Epithelial cell of prostate (primary cell): ENCODE results near the gene TMEM253.

ENCODE experiments used
- DNase-seq: peaks from one replicate; pipeline ENCODE4 v3.0.0-alpha.2; 2011; ENCODE audit warnings: low read depth, low spot score
- H3K27ac ChIP-seq: fragments of 450-650 bp; 2 replicates; pipeline ENCODE4 v1.5.1; 2017; ENCODE audit warnings: mild to moderate bottlenecking

Gene TMEM253

DNA sequence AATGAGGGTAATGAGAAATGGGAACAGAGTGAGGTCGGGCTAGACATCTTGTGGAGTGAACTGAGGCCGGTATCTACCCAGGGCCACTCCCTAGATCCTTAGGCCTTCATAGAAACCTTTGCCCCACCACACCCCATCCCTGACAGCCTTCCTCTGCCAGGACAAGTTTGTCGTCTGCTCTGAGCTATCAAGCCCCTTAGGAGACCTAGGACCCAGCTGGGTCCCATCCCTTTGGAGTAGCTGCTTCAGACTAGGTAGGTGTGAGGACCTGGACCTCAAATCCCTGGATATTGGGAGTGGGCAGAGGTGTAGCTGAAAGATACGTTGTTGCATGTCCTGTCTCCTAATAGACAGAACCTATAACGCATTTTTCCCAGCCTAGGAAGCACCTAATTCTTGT is at the start of gene TMEM253:
TMEM253 (plus strand) TSS at position 136 of the 400 bp plus-strand sequence. CDS start 278 bp downstream, outside the sequence.
- DNase-seq = no peak
- H3K27ac ChIP-seq = peak within 1 kb of the TSS; percentile 89

DNA sequence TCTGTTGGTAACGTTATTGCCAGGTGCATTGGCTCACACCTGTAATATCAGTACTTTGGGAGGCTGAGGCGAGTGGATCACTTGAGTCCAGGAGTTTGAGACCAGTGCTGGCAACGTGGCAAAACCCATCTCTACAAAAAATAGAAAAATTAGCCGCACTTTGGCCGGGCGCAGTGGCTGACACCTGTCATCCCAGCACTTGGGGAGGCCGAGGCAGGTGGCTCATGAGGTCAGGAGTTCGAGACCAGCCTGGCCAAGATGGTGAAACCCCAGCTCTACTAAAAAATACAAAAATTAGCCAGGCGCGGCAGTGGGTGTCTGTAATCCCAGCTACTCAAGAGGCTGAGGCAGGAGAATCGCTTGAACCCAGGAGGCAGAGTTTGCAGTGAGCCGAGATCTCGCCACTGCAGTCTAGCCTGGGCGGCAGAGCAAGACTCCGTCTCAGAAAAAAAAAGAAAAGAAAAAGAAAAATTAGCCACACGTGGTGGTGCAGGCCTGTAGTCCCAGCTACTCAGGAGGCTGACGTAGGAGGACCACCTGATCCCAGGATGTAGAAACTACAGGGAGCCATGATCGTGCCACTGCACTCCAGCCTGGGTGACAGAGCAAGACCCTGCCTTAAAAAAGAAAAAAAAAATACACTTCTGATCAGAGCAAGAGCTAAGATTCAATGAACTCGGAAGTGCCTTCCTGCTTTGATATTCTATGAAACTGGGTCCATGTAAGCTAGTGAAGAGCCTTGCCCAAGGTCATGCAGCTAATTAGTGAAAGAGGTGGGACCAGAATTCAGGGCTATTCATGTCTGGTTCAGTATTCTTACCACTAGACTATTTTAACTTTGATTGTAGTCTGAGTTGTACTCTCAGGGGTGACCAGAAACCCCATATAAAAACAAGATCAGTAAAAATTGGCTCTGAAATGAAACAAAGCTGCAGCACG is 47.4 kb upstream of the TMEM253 start:
- no peak overlapping the region for H3K27ac ChIP-seq

GRCh38 chr14:21054123-21054767 is 46.6 kb upstream of the TMEM253 start:
- DNase-seq = no peak
- H3K27ac ChIP-seq = no peak overlapping the region

More for the DNA sequence above, 47.4 kb upstream of the TMEM253 start:
- DNase-seq = no peak

GRCh38 chr14:21054768-21055145 is 46.1 kb upstream of the TMEM253 start:
- no peak overlapping the region for H3K27ac ChIP-seq
- no peak for DNase-seq

DNA sequence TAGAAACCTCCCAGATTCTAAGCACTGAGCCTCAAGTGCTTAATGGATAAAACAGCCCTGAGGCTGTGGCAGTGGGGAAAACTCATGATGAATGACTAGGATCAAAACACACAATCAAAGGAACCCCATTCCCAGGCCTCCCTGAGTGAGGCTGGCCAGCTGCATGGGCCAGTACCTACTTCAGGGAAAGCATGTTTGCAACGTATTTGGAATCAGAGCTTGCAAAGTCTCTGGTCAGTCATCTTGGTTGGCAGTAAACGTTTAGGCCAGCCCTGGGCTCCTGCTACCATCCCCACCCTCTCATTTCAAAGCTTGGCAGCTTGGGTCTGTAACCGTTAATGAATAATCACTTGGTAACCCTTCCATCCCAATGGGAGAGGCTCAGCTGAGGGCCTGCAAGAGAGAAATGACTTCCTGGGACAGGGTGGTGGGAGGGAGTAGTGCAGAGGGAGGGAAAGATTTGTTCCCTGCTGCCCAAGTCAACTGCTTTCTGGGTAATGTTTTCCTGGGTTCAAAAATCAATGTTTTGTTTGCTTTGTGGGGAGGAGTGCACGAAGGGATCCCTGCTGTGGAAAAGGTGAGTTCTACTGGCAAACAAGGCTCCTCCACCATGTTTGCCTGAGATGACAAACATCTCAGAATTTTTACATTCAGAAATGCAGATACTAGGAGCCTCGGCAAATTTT is 45.3 kb upstream of the TMEM253 start:
- no peak overlapping the region for H3K27ac ChIP-seq
- DNase-seq = no peak

GRCh38 chr14:21056520-21057163 is 44.2 kb upstream of the TMEM253 start:
- no peak for DNase-seq
- H3K27ac ChIP-seq = no peak overlapping the region

DNA sequence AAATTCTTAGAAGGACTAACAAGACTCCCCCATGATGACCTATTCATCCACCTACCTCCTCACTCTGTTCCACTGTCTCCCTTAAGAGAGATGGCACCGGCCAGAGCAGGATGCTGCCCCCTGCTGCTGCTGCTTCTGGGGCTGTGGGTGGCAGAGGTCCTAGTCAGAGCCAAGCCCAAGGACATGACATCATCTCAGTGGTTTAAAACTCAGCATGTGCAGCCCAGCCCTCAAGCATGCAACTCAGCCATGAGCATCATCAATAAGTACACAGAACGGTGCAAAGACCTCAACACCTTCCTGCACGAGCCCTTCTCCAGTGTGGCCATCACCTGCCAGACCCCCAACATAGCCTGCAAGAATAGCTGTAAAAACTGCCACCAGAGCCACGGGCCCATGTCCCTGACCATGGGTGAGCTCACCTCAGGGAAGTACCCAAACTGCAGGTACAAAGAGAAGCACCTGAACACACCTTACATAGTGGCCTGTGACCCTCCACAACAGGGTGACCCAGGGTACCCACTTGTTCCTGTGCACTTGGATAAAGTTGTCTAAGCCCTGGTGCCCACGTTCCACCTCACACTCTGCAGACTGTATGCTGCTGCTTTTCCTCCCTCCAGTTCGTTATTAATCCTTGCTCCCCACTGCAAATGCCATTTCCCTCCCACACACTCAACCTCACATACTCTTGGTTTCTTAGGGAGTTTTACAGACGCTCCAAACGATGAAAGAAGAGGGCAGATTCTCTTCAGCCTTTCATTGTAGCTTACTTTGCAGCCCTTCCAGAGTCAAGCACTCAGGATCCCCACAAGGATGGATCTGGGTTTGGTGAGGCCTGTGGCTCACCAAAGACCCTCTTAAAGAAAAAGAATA is 42.8 kb upstream of the TMEM253 start, which contains the start of gene RNASE8:
RNASE8 (plus strand) TSS at position 20 of the 873 bp plus-strand sequence; CDS start at position 91, 71 bp downstream.
- H3K27ac ChIP-seq = no peak within 1 kb of the TSS
- DNase-seq = no peak

- DNase-seq = no peak
- no peak overlapping the region for H3K27ac ChIP-seq
These were observed 42.0 kb upstream of the TMEM253 start for GRCh38 chr14:21058903-21059302.

DNA sequence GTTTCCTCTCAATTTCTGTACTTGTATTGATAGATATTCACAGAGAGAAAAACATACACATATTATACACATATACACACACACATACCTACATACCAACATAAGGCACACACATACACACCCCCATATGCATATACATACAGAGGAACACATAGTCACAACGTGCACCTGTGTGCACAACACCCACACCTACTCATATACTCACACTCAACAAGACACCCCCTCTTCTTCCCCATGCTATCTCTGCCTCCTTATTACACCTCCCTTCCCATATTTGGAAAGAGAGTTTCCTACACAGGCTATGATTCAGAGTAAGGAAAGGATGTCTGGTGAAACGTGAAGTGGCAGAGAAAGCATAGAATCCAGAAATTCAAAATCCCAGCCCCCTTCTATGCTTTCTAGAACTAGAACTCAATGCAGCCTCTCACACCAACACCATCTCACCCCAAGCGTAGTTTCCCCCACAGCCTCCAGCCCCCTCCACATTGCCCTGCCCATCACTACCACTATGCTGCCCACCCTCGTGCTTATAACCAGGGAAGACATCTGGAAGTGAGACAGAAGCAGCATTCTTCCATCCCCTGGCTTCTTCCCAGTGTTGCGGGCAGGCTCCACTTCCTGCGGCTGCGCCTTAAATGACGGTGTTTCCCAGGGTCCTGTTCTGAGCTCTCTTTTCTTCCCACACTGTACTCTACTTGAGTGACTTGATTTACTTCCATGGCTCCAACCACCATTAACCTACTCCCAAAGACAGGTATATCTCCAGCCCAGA is 40.8 kb upstream of the TMEM253 start:
- DNase-seq = no peak
- no peak overlapping the region for H3K27ac ChIP-seq

GRCh38 chr14:21060614-21061346 is 40.1 kb upstream of the TMEM253 start:
- no peak for DNase-seq
- no peak overlapping the region for H3K27ac ChIP-seq

- no peak overlapping the region for H3K27ac ChIP-seq
- DNase-seq = no peak
These were observed 39.6 kb upstream of the TMEM253 start for GRCh38 chr14:21061347-21061668.

GRCh38 chr14:21063479-21063878 is 37.4 kb upstream of the TMEM253 start:
- DNase-seq = no peak
- no peak overlapping the region for H3K27ac ChIP-seq

GRCh38 chr14:21066882-21067502 is 33.9 kb upstream of the TMEM253 start:
- no peak for DNase-seq
- no peak overlapping the region for H3K27ac ChIP-seq

DNA sequence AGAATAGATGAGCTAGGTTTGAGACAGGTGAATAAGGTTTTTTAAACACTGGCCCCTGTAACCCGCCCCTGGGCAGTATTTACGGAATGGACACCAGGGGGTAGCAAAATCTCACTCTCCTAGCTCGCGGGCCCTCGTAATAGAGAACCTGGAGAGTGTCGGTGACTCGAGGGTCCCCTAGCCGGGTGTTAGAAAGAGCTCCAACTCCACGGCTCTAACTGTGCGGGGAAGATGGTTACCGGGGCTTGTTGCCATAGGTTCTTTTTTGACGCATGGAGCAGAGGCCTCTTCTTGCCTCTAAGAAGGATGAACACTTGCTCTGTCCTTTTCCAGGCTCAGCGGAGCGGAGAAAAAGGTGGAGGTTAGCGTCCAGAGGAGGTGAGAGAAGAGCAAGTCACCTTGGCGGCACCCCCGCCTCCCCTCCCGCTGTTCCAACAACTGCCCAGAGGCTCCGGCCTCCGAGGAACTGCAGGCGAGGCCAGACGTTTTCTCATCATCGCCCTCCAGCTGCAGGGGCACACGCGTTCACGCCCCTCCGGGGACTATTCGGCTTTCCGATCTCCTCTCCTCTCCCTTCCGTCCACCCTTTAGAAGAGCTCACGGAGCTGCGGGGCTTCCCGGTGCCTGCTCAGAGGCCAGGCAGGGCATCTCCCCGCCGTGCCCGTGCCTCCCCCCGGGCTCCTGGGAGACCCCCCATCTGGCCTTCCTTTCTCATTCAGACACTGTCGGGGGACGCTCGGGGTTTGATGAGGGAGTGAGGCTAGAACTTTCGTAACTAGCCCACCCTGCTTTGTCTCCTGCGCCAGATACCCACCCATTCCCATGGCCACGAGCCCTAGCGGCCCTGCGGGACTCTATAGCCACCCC is 32.1 kb upstream of the TMEM253 start:
- no peak for DNase-seq
- H3K27ac ChIP-seq = no peak overlapping the region

- no peak for DNase-seq
- H3K27ac ChIP-seq = peak overlapping the region; percentile 49
These were observed 31.3 kb upstream of the TMEM253 start for GRCh38 chr14:21069388-21070082.

DNA sequence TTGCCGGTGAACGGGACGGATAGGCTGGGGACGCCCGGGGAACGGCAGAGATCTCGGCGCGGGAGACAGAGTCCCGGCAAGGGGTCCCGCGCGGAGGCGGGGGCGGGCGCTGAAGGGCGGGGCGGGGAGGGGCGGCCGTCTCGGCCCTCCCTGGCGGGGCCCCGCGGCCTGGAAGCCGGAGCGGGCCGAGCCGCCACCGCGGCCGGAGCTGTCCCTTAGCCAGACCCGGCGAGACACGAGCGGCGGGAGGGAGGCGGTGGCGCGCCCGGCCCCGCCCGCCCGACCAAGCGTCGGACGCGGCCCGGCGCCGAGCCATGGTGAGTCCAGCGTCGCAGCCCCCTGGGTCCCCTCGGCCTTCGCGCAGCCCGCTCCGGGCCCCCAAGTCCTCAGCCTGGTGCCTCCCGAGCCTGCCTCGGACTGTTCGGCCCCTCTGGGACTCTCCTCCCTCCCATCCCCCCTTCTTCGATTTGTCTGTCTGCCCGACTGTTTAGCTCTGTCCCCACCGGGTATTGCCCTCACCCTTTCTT is 30.7 kb upstream of the TMEM253 start, which contains the start of gene ARHGEF40:
ARHGEF40 (plus strand) TSS at position 222 of the 527 bp plus-strand sequence; CDS start at position 315, 93 bp downstream.
- peak within 1 kb of the TSS; percentile 49 for H3K27ac ChIP-seq
- DNase-seq = no peak
